Measurements from ENCODE around the gene C16orf74.

C16orf74 gene

GRCh38 chr16:85777583-85778310 is 26.9 kb upstream of the C16orf74 start:
- H3K4me3 ChIP-seq (replicated peaks in 1 of 2; ENCODE audit: low read depth in 2 of 2, low read length in 2 of 2) = no peak overlapping the region
- no peak for TF ChIP-seq CTCF (IDR thresholded peaks at IDR 0.05; ENCODE audit: low read depth, low read length)
- peak in 1 of 2 donors; percentile 52 for DNase-seq (ENCODE audit: low read depth in 2 of 2)

- DNase-seq (ENCODE audit: low read depth in 2 of 2) = no peak
- no peak for TF ChIP-seq CTCF (IDR thresholded peaks at IDR 0.05; ENCODE audit: low read depth, low read length)
- H3K4me3 ChIP-seq (replicated peaks in 1 of 2; ENCODE audit: low read depth in 2 of 2, low read length in 2 of 2) = no peak overlapping the region
These were observed 23.9 kb upstream of the C16orf74 start for GRCh38 chr16:85774811-85775210.

DNA sequence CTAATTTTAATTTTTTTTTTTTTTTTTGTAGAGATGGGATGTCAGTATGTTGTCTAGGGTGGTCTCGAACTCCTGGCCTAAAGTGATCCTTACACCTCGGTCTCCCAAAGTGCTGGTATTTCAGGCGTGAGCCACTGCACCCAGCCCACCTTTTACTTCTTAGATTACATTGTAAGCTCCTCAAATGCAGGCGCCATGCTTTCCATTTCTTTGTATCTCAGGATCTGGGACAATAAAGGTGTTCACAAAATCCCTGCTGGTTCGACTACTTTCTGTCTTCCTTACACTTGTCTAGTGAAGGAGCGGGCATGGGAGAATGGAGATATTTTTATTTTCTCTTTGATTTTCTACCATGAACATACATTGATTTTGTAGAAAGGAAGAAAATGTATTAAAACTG is 23.2 kb upstream of the C16orf74 start:
- TF ChIP-seq CTCF (IDR thresholded peaks at IDR 0.05; ENCODE audit: low read depth, low read length) = no peak
- no peak for DNase-seq (ENCODE audit: low read depth in 2 of 2)
- no peak overlapping the region for H3K4me3 ChIP-seq (replicated peaks in 1 of 2; ENCODE audit: low read depth in 2 of 2, low read length in 2 of 2)

- no peak overlapping the region for H3K4me3 ChIP-seq (replicated peaks in 1 of 2; ENCODE audit: low read depth in 2 of 2, low read length in 2 of 2)
- no peak for DNase-seq (ENCODE audit: low read depth in 2 of 2)
- no peak for TF ChIP-seq CTCF (IDR thresholded peaks at IDR 0.05; ENCODE audit: low read depth, low read length)
These were observed 22.1 kb upstream of the C16orf74 start for GRCh38 chr16:85773044-85773443.

GRCh38 chr16:85770741-85771140 is 19.8 kb upstream of the C16orf74 start:
- no peak for TF ChIP-seq CTCF (IDR thresholded peaks at IDR 0.05; ENCODE audit: low read depth, low read length)
- DNase-seq (ENCODE audit: low read depth in 2 of 2) = no peak
- H3K4me3 ChIP-seq (replicated peaks in 1 of 2; ENCODE audit: low read depth in 2 of 2, low read length in 2 of 2) = no peak overlapping the region

DNA sequence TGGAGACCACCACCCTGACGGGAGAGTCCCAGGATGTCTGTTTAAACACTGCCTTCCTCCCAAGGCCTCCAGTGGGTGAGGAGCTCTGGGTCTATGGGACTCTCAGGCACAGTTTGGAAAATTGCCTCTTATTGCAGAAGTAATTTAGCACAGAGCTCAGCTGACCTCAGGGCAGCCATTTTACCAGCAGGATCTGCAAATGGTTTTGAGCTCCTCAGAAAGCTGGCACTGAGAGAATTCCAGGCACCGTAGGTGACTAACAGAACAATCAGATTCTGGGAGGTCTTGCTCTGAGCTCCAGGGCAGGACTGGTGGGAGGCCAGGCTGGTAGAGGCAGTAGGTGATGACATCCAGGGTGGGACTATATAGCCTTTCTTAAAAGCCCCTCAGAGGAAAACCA is 17.3 kb upstream of the C16orf74 start:
- no peak for DNase-seq (ENCODE audit: low read depth in 2 of 2)
- H3K4me3 ChIP-seq (replicated peaks in 1 of 2; ENCODE audit: low read depth in 2 of 2, low read length in 2 of 2) = no peak overlapping the region
- TF ChIP-seq CTCF (IDR thresholded peaks at IDR 0.05; ENCODE audit: low read depth, low read length) = no peak

DNA sequence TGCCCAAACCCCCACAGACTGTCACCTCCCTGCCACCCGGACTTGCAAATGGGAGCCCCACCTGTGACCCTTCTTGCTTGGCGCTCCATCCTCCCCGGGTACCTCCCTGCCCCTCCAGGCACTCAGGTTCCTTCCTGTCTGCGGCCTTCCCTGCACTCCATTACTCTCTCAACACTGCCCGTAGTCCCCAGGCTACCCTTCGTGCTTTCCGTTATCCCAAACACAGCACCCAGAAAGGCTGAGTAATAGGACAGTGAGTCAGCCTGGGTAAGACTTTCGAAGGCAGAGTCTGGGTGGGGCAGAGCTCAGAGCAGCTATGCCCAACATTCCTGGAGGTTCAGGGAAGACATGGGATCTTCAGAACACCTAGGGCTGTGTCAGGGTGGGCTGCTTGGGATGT is 16.6 kb upstream of the C16orf74 start:
- H3K4me3 ChIP-seq (replicated peaks in 1 of 2; ENCODE audit: low read depth in 2 of 2, low read length in 2 of 2) = no peak overlapping the region
- no peak for TF ChIP-seq CTCF (IDR thresholded peaks at IDR 0.05; ENCODE audit: low read depth, low read length)
- DNase-seq (ENCODE audit: low read depth in 2 of 2) = peak; percentile 84 to 88

Data from cardiac fibroblast (primary cell).